Measurements from ENCODE around the gene DBI.
A peak's percentile ranks its signal among the peaks of the same experiment; 100 is the strongest.

- TF ChIP-seq HDAC1 (CRISPR knock-in tag; IDR thresholded peaks at IDR 0.05) (peak; percentile 54; the same call in 1 of the 2 replicates), KLF6 (CRISPR knock-in tag; IDR thresholded peaks at IDR 0.05) (no peak), HOXA7 (CRISPR knock-in tag; IDR thresholded peaks at IDR 0.05) (no peak), ATF5 (CRISPR knock-in tag; IDR thresholded peaks at IDR 0.05; ENCODE audit: low read depth) (no peak), CTCF (CRISPR knock-in tag; IDR thresholded peaks at IDR 0.05) (no peak)
Measured at GRCh38 chr2:119402645-119403560, 36.1 kb downstream of the DBI start.

All from HepG2 (cell line).